Body of pancreas (tissue), 4 donors: ENCODE data around the gene MAPK6. TPM values are rescaled to one million over a fixed set of nuclear protein-coding genes. Genes with fewer than 3 reads are reported as not detected.

Source experiments
- ATAC-seq: fragments of 150-250 bp; one replicate; pipeline ENCODE4 v1.9.1; 2016
- DNase-seq, 4 donors: peaks; one replicate each; pipeline ENCODE4 v3.0.0-alpha.2; 2019
- H3K27ac ChIP-seq, 4 donors: fragments of 200-600 bp; sonication (generic); 1 replicate in 3 of 4; 2 replicates in 1 of 4; pipeline versions ENCODE4 v1.5.1 to v1.6.1; 2016 to 2019; ENCODE audit warnings: mild to moderate bottlenecking in 1 of 4, mixed read lengths in 1 of 4, moderate library complexity in 1 of 4
- H3K27me3 ChIP-seq, 2 donors: fragments of 200-600 bp; sonication (generic); one replicate each; pipeline ENCODE4 v1.6.0; 2016; ENCODE audit warnings: mild to moderate bottlenecking in 1 of 2
- H3K36me3 ChIP-seq, 2 donors: fragments of 200-600 bp; sonication (generic); replicated peaks in 1 of 2; 2 replicates each; pipeline ENCODE4 v1.5.1; 2016; ENCODE audit warnings: low read depth in 2 of 2; ENCODE audit not compliant: insufficient read depth in 1 of 2
- H3K4me1 ChIP-seq: fragments of 200-600 bp; sonication (generic); one replicate; pipeline ENCODE4 v1.6.0; 2016
- H3K4me3 ChIP-seq, 2 donors: fragments of 200-600 bp; sonication (generic); 1 replicate in 1 of 2; 2 replicates in 1 of 2; pipeline ENCODE4 v1.5.1; 2016 to 2019
- H3K9me3 ChIP-seq, 3 donors: fragments of 200-600 bp; sonication (generic); 1 replicate in 2 of 3; 2 replicates in 1 of 3; pipeline ENCODE4 v1.5.1; 2016
- CTCF ChIP-seq, 7 experiments: fragments of 450-650 bp in 4 of 7; fragments of 200-600 bp in 3 of 7; sonication (generic) in 3 of 7; IDR thresholded peaks; one replicate each; pipeline ENCODE4 v1.5.1; 2016 to 2019; ENCODE audit warnings: antibody characterized with exemption in 7 of 7
- POLR2A ChIP-seq, 3 donors: fragments of 450-650 bp; IDR thresholded peaks; one replicate each; pipeline ENCODE4 v1.6.1; 2016; ENCODE audit warnings: antibody characterized with exemption in 3 of 3, mild to moderate bottlenecking in 2 of 3
- WGBS, 2 donors: methylation state at CpG; one replicate each; pipeline ENCODE4 v1.1.5; 2017; 5-methylcytosine and 5-hydroxymethylcytosine counted together
- intact Hi-C: fragments of 100-400 bp; cut with DNase I; formaldehyde crosslinking; loops from one replicate; pipeline ENCODE4 v1.15.1; 2023
- total RNA-seq, 2 donors: library from RNA; depleted of rRNA; stranded (reverse); fragments of >200 nt; gene quantifications; one replicate each; pipeline ENCODE4 v1.1.0, GENCODE V29; 2016

Gene MAPK6
- total RNA-seq, 2 donors from 2014 or later: 7.3 to 25.4 TPM

- intact Hi-C loops: no loop called here
- no peaks in the 10 kb centered on the region for H3K27me3 ChIP-seq
- peaks cover 1% of the 10 kb centered on the region for H3K4me1 ChIP-seq
- H3K4me3 ChIP-seq: no peak overlapping the region
- H3K27ac ChIP-seq: no peak overlapping the region
- no peak for DNase-seq
- H3K9me3 ChIP-seq: no peaks in the 10 kb centered on the region
- no peaks in the 10 kb centered on the region for H3K36me3 ChIP-seq
- no peak for TF ChIP-seq CTCF (IDR thresholded peaks at IDR 0.05)
- no peak for TF ChIP-seq POLR2A (IDR thresholded peaks at IDR 0.05)
- WGBS, 2 donors: 82 to 84% methylated on average over 1 of the region's 1 CpG
- no peak for ATAC-seq
Measured at GRCh38 chr15:52003710-52004109, 15.3 kb upstream of the MAPK6 start.

- Histone ChIP-seq H3K27me3 (no peaks in the 10 kb centered on the region), H3K36me3 (no peaks in the 10 kb centered on the region), H3K9me3 (no peaks in the 10 kb centered on the region), H3K4me3 (no peak overlapping the region), H3K4me1 (peaks cover 6% of the 10 kb centered on the region), H3K27ac (no peak overlapping the region)
- TF ChIP-seq CTCF (IDR thresholded peaks at IDR 0.05): no peak
- TF ChIP-seq POLR2A (IDR thresholded peaks at IDR 0.05): no peak
- WGBS, 2 donors: 87 to 92% methylated on average over 6 of the region's 6 CpGs
- intact Hi-C loops: no loop called here
- DNase-seq (no peak), ATAC-seq (no peak)
Measured at GRCh38 chr15:52004806-52005205, 14.2 kb upstream of the MAPK6 start.

GRCh38 chr15:52005748-52006701 is 13.0 kb upstream of the MAPK6 start:
- Histone ChIP-seq H3K27me3 (no peaks in the 10 kb centered on the region), H3K27ac (no peak overlapping the region), H3K9me3 (no peaks in the 10 kb centered on the region), H3K4me1 (peaks cover 6% of the 10 kb centered on the region), H3K36me3 (no peaks in the 10 kb centered on the region), H3K4me3 (no peak overlapping the region)
- TF ChIP-seq POLR2A (IDR thresholded peaks at IDR 0.05): no peak
- TF ChIP-seq CTCF (IDR thresholded peaks at IDR 0.05): no peak
- intact Hi-C loops: no loop called here
- 78 to 79% methylated on average over 5 of the region's 5 CpGs for WGBS, 2 donors
- no peak for DNase-seq
- ATAC-seq: no peak

GRCh38 chr15:52006702-52007340 is 12.2 kb upstream of the MAPK6 start:
- no peak overlapping the region for H3K4me3 ChIP-seq
- no peak for DNase-seq
- H3K4me1 ChIP-seq: peaks cover 6% of the 10 kb centered on the region
- intact Hi-C loops: no loop called here
- H3K9me3 ChIP-seq: no peaks in the 10 kb centered on the region
- TF ChIP-seq POLR2A (IDR thresholded peaks at IDR 0.05) (no peak), CTCF (IDR thresholded peaks at IDR 0.05) (no peak)
- H3K27ac ChIP-seq: no peak overlapping the region
- H3K27me3 ChIP-seq: no peaks in the 10 kb centered on the region
- ATAC-seq: no peak
- WGBS, 2 donors: 72 to 76% methylated on average over 3 of the region's 3 CpGs
- no peaks in the 10 kb centered on the region for H3K36me3 ChIP-seq
